ENCODE measurements around the gene DYNLL1.

DNA sequence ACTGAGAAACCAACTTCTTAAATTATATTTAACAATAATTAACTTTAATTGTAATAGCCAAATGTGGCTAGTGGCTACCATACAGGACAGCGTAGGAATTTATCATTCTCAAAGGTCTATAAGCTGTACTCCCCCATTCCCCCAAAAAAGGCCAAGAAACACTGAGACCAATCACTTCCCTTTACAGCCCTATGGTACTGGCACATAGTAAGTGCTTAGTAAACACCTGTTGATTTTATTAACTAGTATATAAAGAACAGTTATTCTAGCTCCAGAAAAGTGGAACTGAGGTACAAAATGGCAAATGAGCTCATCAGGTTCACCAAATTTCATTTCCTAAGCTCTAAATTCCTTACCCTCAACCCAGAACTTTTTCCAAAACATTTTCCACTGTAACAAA is 20.3 kb upstream of the DYNLL1 start:
- TF ChIP-seq EZH2 (optimal IDR thresholded peaks at IDR 0.05; ENCODE audit: low read depth, low read length) (no peak), EZH2phosphoT487 (IDR thresholded peaks at IDR 0.05; ENCODE audit: low read length) (no peak)
- TF ChIP-seq, protein P1, sequence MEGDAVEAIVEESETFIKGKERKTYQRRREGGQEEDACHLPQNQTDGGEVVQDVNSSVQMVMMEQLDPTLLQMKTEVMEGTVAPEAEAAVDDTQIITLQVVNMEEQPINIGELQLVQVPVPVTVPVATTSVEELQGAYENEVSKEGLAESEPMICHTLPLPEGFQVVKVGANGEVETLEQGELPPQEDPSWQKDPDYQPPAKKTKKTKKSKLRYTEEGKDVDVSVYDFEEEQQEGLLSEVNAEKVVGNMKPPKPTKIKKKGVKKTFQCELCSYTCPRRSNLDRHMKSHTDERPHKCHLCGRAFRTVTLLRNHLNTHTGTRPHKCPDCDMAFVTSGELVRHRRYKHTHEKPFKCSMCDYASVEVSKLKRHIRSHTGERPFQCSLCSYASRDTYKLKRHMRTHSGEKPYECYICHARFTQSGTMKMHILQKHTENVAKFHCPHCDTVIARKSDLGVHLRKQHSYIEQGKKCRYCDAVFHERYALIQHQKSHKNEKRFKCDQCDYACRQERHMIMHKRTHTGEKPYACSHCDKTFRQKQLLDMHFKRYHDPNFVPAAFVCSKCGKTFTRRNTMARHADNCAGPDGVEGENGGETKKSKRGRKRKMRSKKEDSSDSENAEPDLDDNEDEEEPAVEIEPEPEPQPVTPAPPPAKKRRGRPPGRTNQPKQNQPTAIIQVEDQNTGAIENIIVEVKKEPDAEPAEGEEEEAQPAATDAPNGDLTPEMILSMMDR (IDR thresholded peaks at IDR 0.05; ENCODE audit: low read length), result no peak

Data from MM.1S (cell line).